ENCODE measurements around the gene CACNG4.

The CACNG4 gene

DNA sequence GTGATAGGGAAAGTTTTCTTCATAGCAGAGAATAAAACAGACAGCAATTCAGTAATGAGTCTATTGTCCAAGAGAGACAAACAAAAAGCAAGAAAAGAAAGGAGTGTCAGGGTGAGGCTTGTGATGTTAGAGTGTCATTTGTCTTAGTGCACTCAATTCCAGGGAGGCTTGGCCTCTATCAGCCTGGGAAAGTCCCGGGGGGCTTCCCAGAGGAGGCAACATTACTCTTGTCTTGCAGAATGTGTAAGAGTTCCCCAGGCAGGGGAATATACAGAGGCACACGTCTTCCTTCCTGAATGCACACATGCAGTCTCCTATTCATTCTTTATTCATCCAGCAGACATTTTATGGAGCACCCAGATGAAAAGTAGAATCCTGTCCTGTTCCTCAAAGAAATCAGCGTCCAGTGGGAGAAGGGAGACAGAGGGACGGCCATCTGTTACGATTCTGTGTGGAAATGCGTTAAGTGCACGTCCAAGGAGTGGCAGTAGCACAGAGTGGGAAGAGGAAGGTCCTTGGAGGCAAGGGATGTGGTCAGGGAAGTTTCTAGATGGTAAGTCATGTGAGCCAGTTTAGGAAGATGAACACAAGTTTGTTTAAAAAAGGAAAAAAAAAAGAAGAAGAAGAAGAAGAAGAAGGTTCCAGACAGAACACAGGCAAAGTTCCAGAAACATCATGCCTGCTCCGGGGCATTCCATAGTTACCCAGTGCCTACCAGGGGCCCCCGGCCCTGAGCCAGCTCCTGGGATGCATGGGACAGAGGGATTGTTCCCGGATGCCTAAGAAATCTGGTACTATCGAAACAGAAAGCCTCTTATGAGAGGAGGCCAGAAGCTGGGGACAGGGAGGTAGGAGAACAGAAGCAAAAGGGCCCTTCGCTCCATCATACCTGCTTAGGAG lies 21.1 kb downstream of the CACNG4 start:
- DNase-seq = no peak

DNA sequence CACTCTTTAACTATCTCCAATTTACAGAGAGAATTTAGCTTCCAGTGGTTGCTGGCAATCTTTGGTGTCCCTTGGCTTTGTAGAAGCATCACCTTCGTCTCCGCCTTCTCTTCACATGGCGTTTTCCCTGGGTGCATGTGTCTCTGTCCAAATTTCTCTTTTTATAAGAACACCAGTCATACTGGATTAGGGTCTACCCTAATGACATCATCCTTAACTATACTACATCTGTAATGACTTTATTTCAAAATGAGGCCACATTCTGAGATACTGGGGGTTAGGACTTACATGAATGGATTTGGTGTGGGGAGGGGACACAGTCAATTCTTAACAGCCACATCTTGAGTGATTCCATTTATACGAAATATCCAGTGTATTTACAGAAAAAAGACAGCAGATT lies 22.2 kb downstream of the CACNG4 start:
- no peak for DNase-seq

DNA sequence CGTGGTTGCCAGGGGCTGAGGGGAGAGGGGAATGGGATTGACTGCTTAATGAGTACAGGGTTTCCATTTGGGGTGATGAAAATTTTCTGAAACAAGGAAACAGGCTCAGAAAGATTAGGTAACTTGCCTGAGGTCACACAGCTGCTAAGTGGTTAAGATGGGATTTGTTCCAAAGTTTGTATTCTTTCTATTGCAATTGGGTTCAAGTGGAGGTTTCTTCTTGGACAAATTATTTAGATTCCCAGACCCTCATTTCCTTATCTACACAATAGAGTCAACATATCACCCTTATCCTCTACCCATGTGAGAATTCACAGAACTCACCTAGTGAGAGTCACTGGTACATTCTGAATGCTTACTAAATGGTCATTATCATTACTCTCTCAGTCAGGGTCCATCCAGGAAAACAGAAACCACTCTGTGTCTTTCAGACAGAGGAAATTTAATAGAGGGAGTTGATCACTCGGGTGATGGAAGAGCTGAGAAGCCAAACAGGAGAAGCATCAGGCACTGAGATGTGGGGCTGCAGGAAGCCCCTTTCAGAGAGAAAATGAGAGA lies 22.6 kb downstream of the CACNG4 start:
- DNase-seq = no peak

DNA sequence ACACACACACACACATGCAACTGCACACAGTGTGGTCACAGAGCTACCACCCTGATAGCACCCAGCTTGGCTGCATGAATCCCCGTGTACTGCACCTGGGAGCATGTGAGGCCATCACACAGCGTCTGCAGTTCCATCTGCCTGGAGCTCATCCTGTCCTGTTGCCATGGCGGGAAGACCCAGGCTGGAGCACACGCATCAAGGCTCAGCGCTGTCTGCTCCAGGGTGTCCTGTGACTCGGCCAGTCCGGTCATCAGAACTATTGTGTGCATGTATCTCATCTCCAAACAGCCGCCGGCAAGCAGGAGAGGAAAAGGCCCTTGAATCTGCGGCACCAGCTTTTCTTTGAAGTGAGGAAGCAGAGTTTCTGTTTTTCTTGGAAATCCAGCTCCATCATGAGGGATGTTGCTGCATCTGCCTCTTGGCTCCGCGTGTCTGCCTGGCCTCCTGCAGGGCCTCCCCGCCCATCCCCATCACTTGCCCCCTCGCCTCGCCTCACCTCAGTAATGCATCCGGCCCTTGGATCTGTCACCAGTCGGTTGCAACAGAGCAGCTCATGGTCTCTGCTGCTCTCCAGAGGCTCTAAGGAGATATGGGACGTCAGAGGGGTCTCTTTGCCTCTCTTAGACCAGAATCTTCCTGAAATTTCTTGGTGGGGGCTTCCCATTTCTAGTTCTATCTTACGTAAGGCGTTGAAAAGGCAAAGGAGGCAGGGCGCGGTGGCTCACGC lies 23.7 kb downstream of the CACNG4 start:
- no peak for DNase-seq

DNA sequence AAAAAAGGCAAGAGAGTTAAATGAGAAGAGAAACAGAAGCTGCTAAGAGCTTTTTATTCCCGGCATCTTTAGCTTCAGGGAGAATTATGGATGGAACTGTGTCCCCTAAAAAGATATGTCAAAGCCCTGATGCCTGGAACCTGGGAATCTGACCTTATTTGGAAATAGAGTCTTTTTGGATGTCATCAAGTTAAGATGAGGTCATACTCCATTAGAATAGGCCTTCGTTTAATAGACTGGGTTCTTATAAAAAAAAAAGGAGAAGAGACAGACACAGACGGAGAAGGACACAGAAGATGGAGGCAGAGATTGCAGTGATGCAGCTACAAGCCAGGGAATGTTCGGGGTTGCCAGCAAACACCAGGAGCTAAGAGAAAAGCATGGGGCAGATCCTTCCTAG lies 24.6 kb downstream of the CACNG4 start:
- DNase-seq = no peak

DNA sequence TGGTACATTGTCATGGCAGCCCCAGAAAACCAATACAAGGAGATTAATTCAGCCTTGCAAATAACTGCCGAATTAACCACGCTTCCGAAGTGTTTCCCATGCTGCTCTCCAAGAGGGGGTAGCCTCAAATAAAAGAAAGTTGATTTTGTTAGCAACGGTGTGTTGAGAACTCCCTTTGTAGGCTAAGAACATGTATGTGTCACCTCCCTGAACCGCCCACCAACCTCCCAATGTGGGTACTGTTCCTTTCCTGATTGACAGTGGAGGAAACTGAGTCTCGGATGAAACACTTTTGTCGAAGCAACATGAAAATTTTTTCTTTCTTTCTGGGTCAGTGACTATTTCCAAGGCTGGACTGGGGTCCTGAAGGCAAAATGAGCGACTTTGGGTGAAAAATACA lies 25.1 kb downstream of the CACNG4 start:
- DNase-seq = no peak

DNA sequence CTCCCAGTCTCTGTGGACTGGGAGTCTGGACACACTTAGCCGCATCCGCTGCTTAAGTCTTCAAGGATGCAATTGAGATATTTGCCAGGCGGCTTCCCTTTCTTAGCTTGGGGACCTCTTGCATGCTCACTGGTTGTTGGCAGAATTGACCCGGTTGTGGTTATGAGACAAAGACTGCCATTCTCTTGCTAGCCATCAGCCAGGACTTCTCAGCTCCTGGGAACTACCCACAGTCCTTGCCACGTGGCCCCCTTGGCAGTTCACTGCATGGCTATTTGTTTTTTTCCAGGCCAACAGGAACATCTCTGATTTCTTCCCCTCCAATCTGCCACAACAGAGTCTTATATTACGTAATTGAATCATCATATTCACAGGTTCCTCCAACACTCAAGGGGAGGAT lies 25.5 kb downstream of the CACNG4 start:
- DNase-seq = no peak

DNA sequence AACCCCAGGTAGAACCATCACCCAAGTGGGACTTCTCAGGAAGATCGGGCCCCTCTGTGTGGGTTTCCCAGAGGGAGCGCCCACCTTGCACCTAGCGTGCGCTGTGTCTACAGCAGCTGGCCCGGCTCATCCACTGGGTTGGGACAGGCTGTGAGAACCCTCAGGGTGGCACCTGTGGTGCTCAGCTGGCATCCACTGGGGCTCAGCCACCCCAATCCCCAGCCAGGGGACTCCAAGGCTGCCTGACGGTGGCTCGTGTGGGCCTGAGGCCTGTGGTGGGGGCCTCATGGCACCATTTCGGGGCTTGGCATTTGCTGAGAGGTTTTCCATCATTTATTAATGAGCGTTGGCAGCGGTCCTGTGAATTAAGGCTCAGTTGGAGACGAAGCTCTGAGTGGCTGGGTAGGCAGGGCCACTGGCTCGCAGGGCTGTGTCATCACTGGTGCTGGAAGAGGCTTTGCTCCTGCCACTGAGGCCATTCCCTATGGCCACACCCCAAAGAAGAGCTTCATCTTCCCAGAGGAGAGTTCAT lies 28.5 kb downstream of the CACNG4 start:
- no peak for DNase-seq

DNA sequence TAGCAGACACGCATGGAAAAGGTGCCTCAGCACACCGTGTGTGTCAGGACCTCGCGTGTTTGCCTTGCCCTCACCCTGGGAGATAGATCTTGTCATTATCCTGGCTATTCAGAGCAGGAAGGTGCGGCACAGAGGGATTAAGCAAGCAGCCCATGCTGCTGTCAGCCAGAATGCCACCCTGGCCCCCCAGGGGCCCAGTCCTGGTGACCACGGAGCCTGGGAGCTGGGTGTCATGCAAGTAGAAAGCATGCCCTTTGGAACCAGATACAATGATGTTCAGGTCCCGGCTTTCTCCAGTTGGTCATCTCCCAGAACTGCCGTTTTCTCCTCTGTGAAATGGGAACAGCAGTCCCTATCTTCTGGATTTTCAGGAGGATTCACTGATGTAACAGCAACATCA lies 29.9 kb downstream of the CACNG4 start:
- DNase-seq = no peak

DNA sequence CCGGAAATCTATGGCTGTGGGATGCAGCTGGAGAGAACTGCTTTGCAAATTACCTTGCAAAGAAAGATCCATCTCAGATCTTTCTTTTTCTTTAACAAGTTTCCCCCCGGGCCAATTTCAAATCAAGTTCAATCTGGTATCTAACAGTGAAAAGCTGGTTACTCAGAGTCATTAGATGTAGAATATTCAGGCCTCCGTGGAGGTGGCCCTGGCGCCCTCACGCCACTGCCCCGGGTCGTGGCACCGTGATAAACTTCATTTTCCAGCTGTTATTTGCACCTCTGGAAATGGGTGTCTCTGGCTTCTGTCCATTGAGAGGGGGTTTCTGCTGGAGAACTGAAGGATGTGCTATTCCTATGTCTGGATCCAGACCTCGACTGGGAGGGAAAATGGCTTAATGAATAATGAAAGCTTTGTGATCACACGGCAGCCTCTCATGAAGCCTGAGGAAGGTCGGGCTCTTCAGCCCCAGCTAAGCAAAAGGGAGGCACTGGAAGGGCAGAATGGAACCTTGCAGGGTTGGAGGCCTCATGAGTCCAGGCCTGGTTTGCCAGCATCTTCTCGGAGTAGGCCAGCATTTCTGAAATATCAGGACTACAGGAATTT lies 30.5 kb downstream of the CACNG4 start:
- no peak for DNase-seq

DNA sequence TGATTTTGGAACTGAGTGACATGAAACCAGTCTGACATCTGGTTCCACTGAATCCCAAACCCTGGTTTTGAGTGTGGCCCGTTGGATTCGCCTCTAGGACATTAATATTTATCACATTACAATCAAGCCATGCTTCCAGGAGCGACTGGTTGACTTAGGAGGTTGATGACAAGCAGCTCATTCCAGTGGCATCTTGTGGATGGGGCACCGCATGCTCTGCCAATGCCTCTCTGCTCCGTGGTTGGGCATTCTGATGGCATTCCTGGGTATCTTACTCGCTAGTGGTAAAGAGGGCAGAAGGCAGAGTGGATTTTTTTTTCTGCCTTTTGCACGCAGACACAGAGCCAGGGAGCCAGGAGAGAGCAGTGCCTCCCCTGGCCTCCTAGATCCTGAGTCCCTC lies 31.4 kb downstream of the CACNG4 start:
- DNase-seq = no peak

DNA sequence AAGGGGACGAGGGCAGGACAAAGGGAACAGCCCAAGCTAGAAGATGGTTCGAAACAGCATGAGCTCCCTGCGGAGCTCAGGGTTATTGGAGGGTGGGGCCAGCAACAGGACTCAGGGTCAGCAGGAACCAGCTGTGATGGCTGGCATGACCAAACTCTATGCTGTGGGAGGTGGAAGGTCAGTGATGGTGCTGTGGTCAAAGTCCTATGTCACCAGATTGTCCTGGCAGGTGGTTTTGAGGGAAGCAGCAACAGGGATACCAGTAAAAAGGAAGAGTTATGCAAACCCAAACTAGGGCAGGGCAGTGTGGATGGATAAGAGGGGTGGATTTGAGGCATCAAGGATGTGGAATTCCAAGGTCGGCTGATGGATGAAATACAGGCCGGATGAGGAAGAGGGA lies 32.4 kb downstream of the CACNG4 start:
- no peak for DNase-seq

DNA sequence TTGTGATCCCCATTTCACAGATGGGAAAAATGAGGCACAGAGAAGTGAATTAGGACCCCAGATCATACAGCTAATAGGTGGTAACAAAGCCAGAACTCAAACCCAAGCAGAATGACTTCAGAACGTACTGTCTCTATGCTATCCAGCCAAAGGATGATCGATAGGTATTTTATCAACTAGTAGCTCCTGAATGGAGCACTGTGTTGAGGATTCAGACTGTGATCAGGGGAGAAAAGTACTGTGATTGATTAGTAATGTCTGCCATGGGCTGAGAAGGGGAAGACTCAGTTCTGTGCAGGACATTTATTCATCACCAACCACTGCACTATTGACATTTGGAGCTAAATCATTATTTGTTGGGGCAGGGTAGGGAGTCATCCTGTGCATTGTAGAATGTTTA lies 38.7 kb downstream of the CACNG4 start:
- DNase-seq = no peak

DNA sequence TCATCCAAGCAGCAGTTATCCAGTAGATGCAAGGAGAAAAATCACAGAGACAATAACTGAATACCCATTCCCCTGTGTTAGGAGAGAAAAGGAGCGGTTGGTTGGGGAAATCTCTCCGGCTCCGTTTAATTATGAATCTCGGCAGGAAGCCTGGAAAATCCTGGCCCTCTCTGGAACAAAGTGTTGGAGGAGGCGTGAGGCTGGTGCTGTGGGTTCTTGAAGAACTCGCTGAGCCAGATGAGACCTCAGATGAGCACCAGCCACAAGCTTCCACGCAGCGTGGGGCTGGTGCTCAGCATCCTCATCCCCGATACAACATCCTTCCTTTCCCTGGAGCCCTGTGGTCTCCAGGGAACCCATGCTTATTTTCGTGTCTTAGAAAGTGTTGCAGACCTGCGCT lies 39.7 kb downstream of the CACNG4 start:
- no peak for DNase-seq

DNA sequence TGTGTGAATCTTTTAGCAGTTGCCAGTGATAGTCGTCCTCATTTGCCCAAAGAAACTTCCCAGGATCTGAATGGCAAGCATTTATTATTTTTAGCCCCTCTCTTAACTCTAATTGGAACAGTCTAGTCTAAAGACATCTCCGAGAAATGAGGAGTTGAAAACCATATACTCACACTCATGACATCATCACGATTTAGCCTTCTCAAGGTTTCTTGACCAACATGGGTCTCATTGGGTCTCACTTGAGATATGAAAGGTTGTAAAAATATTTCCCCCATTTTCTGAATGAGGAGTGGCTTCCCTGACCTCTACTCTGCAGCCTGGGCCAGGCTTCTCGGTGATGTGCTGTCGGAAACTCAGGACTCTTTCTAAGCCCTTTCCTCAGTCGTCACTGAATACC lies 42.8 kb downstream of the CACNG4 start:
- no peak for DNase-seq

DNA sequence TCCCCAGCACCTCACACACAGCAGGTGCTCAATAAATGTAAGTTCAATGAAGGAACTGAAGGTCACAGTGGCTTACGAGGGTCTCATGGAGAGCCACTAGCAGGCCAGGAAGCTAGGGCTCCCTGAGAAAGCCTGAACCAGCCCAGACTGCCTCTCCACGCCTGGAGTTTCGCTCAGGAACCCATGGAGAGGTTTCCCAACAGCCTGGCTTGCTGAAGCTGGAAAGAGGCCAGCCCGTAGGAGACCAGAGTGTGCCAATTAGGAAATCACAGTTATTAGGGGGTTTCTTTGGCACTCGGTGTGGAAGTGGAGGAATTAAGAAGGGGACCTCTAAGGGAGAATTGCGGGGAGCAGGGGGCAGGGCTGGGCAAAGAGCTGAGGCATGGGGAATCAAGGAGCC lies 43.6 kb downstream of the CACNG4 start:
- no peak for DNase-seq

DNA sequence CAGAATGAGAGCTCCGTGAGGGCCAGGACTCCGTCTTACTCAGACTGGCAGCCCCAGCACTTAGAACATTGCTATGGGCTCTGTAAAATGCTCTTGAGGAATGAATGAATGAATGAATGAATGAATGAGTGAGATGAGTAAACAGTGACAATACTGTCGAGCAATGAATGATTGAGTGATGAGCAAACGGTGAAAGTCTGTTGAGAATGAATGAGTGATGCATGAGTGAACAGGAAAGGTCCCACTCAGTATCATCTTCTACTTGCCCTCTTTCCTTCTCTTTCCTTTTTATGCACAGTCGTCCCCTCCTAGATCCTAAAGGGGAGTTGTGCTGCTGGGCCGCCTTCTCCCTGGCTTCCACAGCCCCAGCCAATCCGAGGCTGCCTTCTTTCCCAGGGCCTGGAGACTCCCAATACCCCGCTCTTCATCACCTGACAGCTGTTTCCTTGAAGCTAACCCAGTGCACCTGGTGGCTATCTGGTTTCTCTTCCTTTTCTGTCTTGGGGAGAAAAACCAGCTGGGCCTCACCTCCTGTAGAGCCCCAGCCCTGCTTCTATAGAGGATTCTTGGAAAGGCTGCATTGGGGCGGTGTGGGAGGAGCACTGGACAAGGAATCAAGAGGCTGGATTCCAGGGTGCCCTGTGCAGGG lies 47.1 kb downstream of the CACNG4 start:
- no peak for DNase-seq

DNA sequence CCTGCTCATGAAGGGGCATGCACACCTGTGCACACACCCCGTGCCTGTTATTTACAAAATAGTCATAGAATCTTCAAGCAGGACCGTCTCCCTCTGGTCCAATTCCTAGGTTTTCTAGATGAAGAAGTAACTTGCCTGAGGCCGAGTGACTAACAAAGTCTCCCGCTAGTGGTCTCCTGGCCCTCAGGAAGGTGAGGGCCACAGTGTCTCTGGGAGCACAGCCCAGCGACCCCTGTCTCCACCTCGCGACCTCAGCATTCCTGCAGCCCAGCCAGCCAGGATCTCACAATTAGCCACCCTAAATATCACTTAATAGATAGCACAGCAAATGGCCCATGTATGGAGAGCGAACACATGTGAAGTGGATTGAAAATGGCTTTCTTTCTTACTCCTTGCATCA lies 49.4 kb downstream of the CACNG4 start:
- no peak for DNase-seq

DNA sequence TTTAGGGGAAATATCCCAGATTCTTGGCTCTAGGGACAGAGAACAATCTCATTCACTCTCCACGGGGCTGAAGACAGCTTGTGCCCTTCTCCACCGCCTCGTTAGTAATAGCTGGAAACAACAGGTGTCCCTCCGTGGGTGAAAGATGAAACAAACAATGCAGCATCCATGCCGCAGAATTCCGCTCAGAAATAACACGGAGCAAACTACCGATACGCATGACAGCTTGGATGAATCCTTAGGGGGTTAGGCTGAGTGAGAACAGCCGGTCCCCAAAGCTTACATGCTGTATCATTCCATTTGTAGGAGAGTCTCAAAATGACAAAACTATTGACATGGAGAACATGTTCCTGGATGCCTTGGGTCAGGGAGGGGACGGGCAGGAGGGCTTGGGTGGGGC lies 50.5 kb downstream of the CACNG4 start:
- DNase-seq = no peak

DNA sequence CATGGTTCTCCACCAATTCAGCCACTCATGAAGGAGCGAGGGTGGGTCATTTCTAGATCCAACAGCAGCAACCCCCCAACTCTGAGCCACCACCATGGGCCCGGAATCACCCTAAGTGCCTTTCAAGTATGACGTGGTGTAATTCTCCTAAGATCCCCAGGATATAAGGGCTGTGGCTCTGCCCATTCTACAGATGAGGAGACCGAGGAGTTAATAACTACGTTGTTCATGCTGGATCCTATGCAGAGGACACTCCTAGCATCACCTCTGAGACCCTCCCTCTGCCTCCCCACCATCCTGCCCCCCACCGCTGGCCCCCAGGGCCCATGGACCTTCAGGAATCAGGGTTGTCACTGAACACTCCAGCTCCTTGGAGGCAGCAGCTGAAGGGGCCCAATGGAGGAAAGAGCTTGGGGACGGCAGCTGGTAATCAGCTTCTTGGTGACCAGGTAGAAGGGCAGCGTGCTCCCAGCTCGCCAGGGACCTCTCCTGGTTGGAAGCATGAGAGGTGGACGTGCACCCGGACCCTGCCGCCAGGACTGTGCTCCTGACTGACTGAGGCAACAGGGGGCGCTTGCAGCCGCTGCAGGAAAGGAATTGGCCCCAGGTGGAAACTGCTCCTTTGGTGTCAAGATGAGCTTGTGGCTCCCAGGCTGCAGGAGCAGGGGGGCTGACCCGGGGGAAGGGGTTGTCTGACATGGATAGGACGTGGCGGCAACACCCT lies 51.7 kb downstream of the CACNG4 start:
- DNase-seq = no peak

DNA sequence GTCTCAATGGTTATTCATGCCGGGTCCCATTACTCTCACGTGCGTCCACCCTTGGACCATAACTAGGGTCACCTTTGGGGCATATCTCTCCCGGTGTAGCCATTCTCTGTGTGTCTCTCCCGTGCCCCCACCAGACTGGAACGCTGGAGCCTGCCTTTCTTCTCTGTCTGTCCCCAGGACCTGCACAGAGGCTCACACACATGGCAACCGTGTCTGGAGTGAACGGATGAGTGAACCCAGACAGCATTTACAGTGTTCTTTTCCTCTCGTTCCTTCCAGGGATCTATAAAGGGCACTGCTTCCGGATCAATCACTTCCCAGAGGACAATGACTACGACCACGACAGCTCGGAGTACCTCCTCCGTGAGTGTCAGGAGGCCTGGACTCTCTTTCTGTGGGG lies 53.4 kb downstream of the CACNG4 start:
- DNase-seq = no peak

Measured in stimulated activated CD8-positive, alpha-beta memory T cell treated with anti-CD3 and anti-CD28 coated beads, Interleukin-4, amount 100 ng/mL, for 48 hours (primary cell).